Astrocyte of the spinal cord (primary cell): ENCODE measurements around the gene PRDM5.

Experiments used
- DNase-seq: peaks from one replicate; pipeline ENCODE4 v3.0.0; 2011; ENCODE audit warnings: low read depth, low spot score
- H3K4me3 ChIP-seq: 2 replicates; pipeline ENCODE4 v1.5.1; 2011; ENCODE audit warnings: low read depth, mild to moderate bottlenecking, low read length, moderate library complexity
- CTCF ChIP-seq: IDR thresholded peaks from 2 replicates; pipeline ENCODE4 v1.5.1; 2012; ENCODE audit warnings: low read depth, mild to moderate bottlenecking, low read length, inconsistent platforms
- in situ Hi-C: cut with HindIII; loops from 2 replicates; pipeline ENCODE4 v1.10.0; 2017; ENCODE audit warnings: low sequenced_read_pairs

PRDM5 gene

DNA sequence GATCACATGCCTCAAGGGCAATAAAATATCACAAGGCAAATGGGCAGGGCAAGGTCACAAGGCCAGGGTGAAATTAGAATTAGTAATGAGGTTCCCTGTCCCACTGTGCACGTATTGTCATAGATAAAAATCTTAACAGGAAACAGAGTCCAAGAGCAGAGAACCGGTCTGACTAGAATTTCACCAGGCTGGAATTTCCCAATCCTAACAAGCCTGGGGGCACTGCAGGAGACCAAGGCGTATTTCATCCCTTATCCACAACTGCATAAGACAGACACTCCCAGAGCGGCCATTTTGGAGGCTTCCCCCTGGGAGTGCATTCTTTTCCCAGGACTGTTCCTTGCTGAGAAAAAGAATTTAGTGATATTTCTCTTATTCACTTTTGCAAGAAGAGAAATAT, 25.9 kb upstream of the PRDM5 start:
- no peak overlapping the region for H3K4me3 ChIP-seq
- TF ChIP-seq CTCF: no peak
- in situ Hi-C loops: no loop called here
- DNase-seq: no peak

- in situ Hi-C loops: no loop called here
- no peak for TF ChIP-seq CTCF
- no peak overlapping the region for H3K4me3 ChIP-seq
- DNase-seq: no peak
Observed at GRCh38 chr4:120942776-120943175, 20.2 kb upstream of the PRDM5 start.

DNA sequence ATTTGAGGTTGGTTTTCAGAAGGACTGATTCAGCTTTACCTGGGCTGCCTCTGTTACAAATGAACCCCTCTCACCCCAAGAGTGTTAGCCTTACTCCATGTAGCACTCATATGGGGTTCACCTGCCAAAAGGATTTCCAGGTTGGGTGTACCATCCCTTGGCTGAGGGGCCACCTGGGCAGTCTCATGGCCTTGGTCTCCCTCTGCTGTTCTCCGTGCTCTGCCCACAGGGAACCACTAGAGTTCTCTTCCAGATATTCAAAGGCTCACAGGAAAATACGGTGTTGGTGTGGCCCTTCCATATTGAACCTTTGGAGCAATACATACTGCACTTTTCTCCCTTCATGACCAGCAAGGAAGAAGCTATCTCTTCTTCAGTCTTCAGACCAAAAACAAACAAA, 18.0 kb upstream of the PRDM5 start:
- no peak overlapping the region for H3K4me3 ChIP-seq
- in situ Hi-C loops: no loop called here
- no peak for DNase-seq
- TF ChIP-seq CTCF: no peak

GRCh38 chr4:120939693-120940092, 17.2 kb upstream of the PRDM5 start:
- no peak for DNase-seq
- TF ChIP-seq CTCF: no peak
- in situ Hi-C loops: no loop called here
- H3K4me3 ChIP-seq: no peak overlapping the region

DNA sequence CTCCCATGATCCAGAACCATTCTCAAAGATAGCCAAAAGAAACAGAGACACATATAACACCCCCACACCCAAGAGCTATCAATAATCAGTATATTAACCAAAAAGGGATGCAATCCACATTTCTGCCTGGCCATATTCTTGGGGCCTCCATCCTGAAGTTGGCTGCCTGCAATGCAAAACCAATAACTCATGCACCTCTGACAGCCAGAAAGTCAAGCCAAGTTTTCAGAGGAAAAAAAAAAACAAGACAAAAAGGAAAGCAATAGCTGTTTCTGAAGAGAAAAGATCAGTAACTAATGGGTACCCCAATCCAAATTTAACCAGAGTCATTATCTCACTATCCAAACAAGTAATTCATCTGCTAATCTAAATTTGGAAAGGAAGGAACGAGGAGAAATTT, 7.3 kb upstream of the PRDM5 start:
- DNase-seq: no peak
- TF ChIP-seq CTCF: no peak
- no peak overlapping the region for H3K4me3 ChIP-seq
- in situ Hi-C loops: no loop called here

DNA sequence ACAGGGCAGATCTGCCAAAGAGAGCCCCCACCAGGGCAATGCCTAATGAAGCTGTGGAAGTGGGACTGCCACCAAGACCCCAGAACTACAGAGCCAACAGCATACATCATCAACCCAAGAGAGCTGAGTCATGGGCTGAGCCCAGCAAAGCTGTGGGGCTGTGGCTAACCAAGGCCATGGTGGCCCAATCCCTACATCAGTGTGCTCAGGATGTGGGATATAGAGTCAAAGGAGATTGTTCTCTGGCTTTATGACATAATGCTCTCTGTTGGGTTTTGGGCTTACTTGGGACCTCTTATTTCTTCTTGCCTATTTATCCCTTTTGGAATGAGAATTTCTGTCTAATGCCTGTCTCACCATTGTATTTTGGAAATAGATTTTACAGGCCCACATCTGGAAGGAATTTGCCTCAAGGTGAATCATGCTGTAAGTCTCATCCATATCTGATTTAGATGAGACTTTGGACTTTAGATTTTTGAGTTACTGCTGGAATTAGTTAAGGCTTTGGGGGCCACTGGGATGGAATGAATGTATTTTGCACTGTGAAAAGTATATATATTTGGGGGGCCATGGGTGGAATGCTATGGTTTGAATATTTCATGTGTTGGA, 5.4 kb upstream of the PRDM5 start:
- in situ Hi-C loops: no loop called here
- no peak overlapping the region for H3K4me3 ChIP-seq
- DNase-seq: no peak
- TF ChIP-seq CTCF: no peak

DNA sequence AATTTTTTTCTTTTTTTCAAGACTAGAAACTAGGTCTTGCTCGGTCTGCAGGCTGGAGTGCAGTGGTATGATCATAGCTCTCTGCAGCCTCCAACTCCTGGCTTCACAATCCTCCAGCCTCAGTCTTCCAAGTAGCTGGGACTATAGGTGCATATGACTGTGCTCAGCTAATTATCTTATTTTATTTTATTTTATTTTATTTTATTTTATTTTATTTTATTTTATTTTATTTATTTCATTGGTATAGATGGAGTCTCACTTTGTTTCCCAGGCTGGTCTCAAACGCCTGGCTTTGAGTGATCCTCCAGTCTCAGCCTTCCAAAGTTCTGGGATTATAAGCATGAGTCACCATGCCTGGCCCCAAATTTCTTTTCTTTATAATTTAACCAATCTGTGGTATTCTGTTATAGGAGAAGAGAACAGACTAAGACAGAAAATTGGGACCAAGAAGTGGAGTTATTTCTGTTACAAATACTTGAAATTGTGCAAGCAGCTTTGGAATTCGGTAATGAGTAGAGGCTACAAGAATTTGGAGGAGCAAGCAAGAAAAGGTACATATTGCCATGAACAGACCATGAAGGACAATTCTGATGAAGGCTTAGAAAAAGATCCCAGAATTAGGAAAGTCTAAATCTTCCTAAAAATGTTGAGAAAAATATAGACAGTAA, 4.0 kb upstream of the PRDM5 start:
- in situ Hi-C loops: no loop called here
- no peak for DNase-seq
- TF ChIP-seq CTCF: no peak
- H3K4me3 ChIP-seq: no peak overlapping the region
